K562 (cell line): ENCODE data around the gene STK16. TPM values are rescaled to one million over a fixed set of nuclear protein-coding genes. Genes with fewer than 3 reads are reported as not detected.

ENCODE experiments used
- AFF1 ChIP-seq, 2 experiments: fragments of 450-650 bp; IDR thresholded peaks; 2 replicates each; pipeline ENCODE4 v1.6.1; 2018; ENCODE audit warnings: mild to moderate bottlenecking in 2 of 2, low read depth in 1 of 2; ENCODE audit not compliant: partially characterized antibody in 2 of 2
- CHD7 ChIP-seq: fragments of 200-600 bp; sonication (generic); IDR thresholded peaks from one replicate; pipeline ENCODE4 v1.6.1; 2012; ENCODE audit warnings: mild to moderate bottlenecking, low read depth, low read length, inconsistent platforms
- HNRNPLL ChIP-seq: fragments of 200-400 bp; formaldehyde crosslinking; IDR thresholded peaks from 2 replicates; pipeline ENCODE4 v1.6.1; 2017; ENCODE audit warnings: low read length, low read depth, mild to moderate bottlenecking; ENCODE audit not compliant: poor library complexity, severe bottlenecking
- NBN ChIP-seq: fragments of 450-650 bp; IDR thresholded peaks from 2 replicates; pipeline ENCODE4 v1.6.1; 2016; ENCODE audit warnings: low read depth, mild to moderate bottlenecking
- NCOA2 ChIP-seq, 2 experiments: fragments of 450-650 bp; IDR thresholded peaks; 2 replicates each; pipeline ENCODE4 v1.6.1; 2018; ENCODE audit warnings: mild to moderate bottlenecking in 2 of 2, moderate library complexity in 1 of 2; ENCODE audit not compliant: partially characterized antibody in 2 of 2
- NCOA4 ChIP-seq: fragments of 450-650 bp; IDR thresholded peaks from 2 replicates; pipeline ENCODE4 v1.6.1; 2018; ENCODE audit warnings: mild to moderate bottlenecking; ENCODE audit not compliant: partially characterized antibody
- NRF1 ChIP-seq, 2 experiments: fragments of 450-650 bp; IDR thresholded peaks in 1 of 2; conservative IDR thresholded peaks in 1 of 2; 2 replicates each; pipeline ENCODE4 v1.6.1; 2014; ENCODE audit warnings: mild to moderate bottlenecking in 2 of 2
- PRPF4 ChIP-seq: fragments of 200-400 bp; formaldehyde crosslinking; IDR thresholded peaks from one replicate; pipeline ENCODE4 v1.6.1; 2017; ENCODE audit warnings: low read length, low read depth, mild to moderate bottlenecking; ENCODE audit not compliant: insufficient read depth, poor library complexity, severe bottlenecking
- polyA plus RNA-seq, 8 experiments: library from polyadenylated mRNA; depleted of rRNA in 4 of 8; stranded (reverse) in 5 of 8; unstranded in 3 of 8; fragments of >200 nt; fragmentation: Nextera tagmentation in 2 of 8; fragmentation: Illumina TruSeq in 1 of 8; extraction: Ambion mirVana in 2 of 8; extraction: Trizol in 1 of 8; gene quantifications; 2 replicates each; pipeline versions ENCODE4 v1.2.1 to v1.2.3, GENCODE V29; 2011 to 2014; ENCODE audit warnings: inconsistent platforms in 1 of 8, missing spikeins in 1 of 8
- total RNA-seq, 7 experiments: library from RNA; depleted of rRNA in 6 of 7; stranded (reverse); fragments of >200 nt in 6 of 7; fragmentation: Illumina TruSeq in 2 of 7; extraction: Trizol in 2 of 7; gene quantifications; 2 replicates each; pipeline versions ENCODE4 v1.2.1 to v1.2.3, GENCODE V29; 2011 to 2021; ENCODE audit warnings: low replicate concordance in 1 of 7

The STK16 gene
- total and polyA plus RNA-seq, 9 of the 15 experiments (the other 6 are each of a cell fraction or from before 2014, with no cell fraction given), result 5.4 to 36.2 (median 17.8) TPM

GRCh38 chr2:219252900-219253752 lies 7.8 kb downstream of the STK16 start, which contains the start of gene TUBA4B (continued):
- TF ChIP-seq CHD7 (no peak), NCOA2 (IDR thresholded peaks at IDR 0.05; ENCODE audit: partially characterized antibody in 2 of 2) (no peak), PRPF4 (no peak), HNRNPLL (no peak), NCOA4 (no peak), AFF1 (IDR thresholded peaks at IDR 0.05; ENCODE audit: low read depth in 1 of 2, partially characterized antibody in 2 of 2) (no peak), NBN (no peak), NRF1 (conservative IDR thresholded peaks at IDR 0.05 in 1 of 2, IDR thresholded peaks at IDR 0.05 in 1 of 2) (no peak)
